ENCODE results near the gene PICALM. TPM values are rescaled to one million over a fixed set of nuclear protein-coding genes. Genes with fewer than 3 reads are reported as not detected.
"Not testable (repeated sequence)": the region's sequence is repeated elsewhere in the genome, so short reads cannot be mapped to it uniquely, and the experiment has no call there.

PICALM gene
- total RNA-seq, 2 experiments from 2014 or later, result 75.9 to 90.4 TPM

- H3K27me3 Mint-ChIP-seq, result peaks cover 34% of the 10 kb centered on the region
These were observed 142.2 kb downstream of the PICALM start for GRCh38 chr11:85926653-85927214.

DNA sequence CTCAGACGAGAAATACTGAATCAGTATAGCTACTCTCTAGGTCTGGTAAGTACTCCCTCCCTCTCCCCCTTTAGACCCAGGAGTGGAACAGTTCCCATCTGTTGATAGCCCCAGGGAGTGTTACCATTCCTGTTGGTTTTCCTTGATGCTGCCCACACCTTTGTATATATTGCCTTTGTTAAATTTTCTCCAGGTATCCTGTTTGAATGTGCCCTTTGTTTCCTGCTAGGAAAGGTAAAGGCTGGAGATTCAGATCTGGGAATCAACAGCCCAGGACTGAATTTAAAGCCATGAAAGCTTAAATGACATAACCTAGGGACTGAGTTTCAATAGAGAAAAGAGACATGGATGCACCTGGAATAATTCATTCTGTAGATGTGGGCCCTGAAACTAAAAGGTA lies 145.4 kb downstream of the PICALM start:
- intact Hi-C loops (cut with micrococcal nuclease), result loop anchor here (5.0 kb wide), 1 partner anchor 51 kb away; no protein-coding TSS in a partner anchor
- Mint-ChIP-seq H3K36me3 (no peaks in the 10 kb centered on the region), H3K9me3 (no peaks in the 10 kb centered on the region), H3K4me3 (no peak overlapping the region), H3K27me3 (peaks cover 31% of the 10 kb centered on the region), H3K27ac (no peak overlapping the region), H3K4me1 (ENCODE audit: low read depth) (peaks cover 3% of the 10 kb centered on the region)
- ChIA-PET CTCF (interaction anchor here (1.5 kb wide), 1 partner anchor 69 kb away, joined by 5 read pairs; the partner anchor contains the start of gene CCDC83), POLR2A (no interaction called here)
- no peak for DNase-seq

More at GRCh38 chr11:85926653-85927214, 142.2 kb downstream of the PICALM start:
- H3K4me3 Mint-ChIP-seq; CTCF ChIA-PET; H3K36me3 Mint-ChIP-seq; POLR2A ChIA-PET; intact Hi-C loops (cut with micrococcal nuclease); DNase-seq; H3K4me1 Mint-ChIP-seq (ENCODE audit: low read depth); H3K27ac Mint-ChIP-seq; H3K9me3 Mint-ChIP-seq: not testable (repeated sequence)

- intact Hi-C loops (cut with micrococcal nuclease), result loop anchor here (5.0 kb wide), 1 partner anchor 50 kb away; no protein-coding TSS in a partner anchor
- H3K4me1 Mint-ChIP-seq (ENCODE audit: low read depth), result peaks cover 3% of the 10 kb centered on the region
- no peak overlapping the region for H3K4me3 Mint-ChIP-seq
- DNase-seq, result peak; percentile 29
- no peaks in the 10 kb centered on the region for H3K9me3 Mint-ChIP-seq
- no peak overlapping the region for H3K27ac Mint-ChIP-seq
- ChIA-PET POLR2A (no interaction called here), CTCF (interaction anchor here (1.5 kb wide), 1 partner anchor 68 kb away, joined by 5 read pairs; the partner anchor contains the start of gene CCDC83)
- H3K27me3 Mint-ChIP-seq, result peaks cover 25% of the 10 kb centered on the region
- H3K36me3 Mint-ChIP-seq, result no peaks in the 10 kb centered on the region
These were observed 146.5 kb downstream of the PICALM start for GRCh38 chr11:85922367-85922766.

GRCh38 chr11:85918910-85919794 lies 149.7 kb downstream of the PICALM start:
- intact Hi-C loops (cut with micrococcal nuclease), result no loop called here
- no peak for DNase-seq
- Mint-ChIP-seq H3K27ac (no peak overlapping the region), H3K27me3 (peaks cover 13% of the 10 kb centered on the region), H3K36me3 (no peaks in the 10 kb centered on the region), H3K4me3 (no peak overlapping the region), H3K9me3 (no peaks in the 10 kb centered on the region), H3K4me1 (ENCODE audit: low read depth) (peaks cover 3% of the 10 kb centered on the region)
- ChIA-PET CTCF (interaction anchor here (1.3 kb wide), 1 partner anchor 11 kb away, joined by 3 read pairs; no protein-coding TSS in a partner anchor), POLR2A (no interaction called here)

GRCh38 chr11:85914425-85914824 lies 154.5 kb downstream of the PICALM start:
- CTCF ChIA-PET, result no interaction called here
- peaks cover 1% of the 10 kb centered on the region for H3K27me3 Mint-ChIP-seq
- intact Hi-C loops (cut with micrococcal nuclease), result no loop called here
- H3K9me3 Mint-ChIP-seq, result no peaks in the 10 kb centered on the region
- no peaks in the 10 kb centered on the region for H3K36me3 Mint-ChIP-seq
- no peak overlapping the region for H3K27ac Mint-ChIP-seq
- no peak overlapping the region for H3K4me3 Mint-ChIP-seq
- no peaks in the 10 kb centered on the region for H3K4me1 Mint-ChIP-seq (ENCODE audit: low read depth)
- DNase-seq, result no peak
- POLR2A ChIA-PET, result no interaction called here

GRCh38 chr11:85913513-85913912 lies 155.4 kb downstream of the PICALM start:
- H3K27ac Mint-ChIP-seq, result no peak overlapping the region

GRCh38 chr11:85912414-85912813 lies 156.5 kb downstream of the PICALM start:
- H3K27ac Mint-ChIP-seq, result no peak overlapping the region
- H3K4me1 Mint-ChIP-seq (ENCODE audit: low read depth), result no peaks in the 10 kb centered on the region
- H3K4me3 Mint-ChIP-seq, result no peak overlapping the region
- ChIA-PET CTCF (no interaction called here), POLR2A (no interaction called here)
- no peaks in the 10 kb centered on the region for H3K36me3 Mint-ChIP-seq
- H3K9me3 Mint-ChIP-seq, result no peaks in the 10 kb centered on the region
- intact Hi-C loops (cut with micrococcal nuclease), result no loop called here
- DNase-seq, result no peak
- peaks cover 1% of the 10 kb centered on the region for H3K27me3 Mint-ChIP-seq

More at GRCh38 chr11:85913513-85913912, 155.4 kb downstream of the PICALM start:
- intact Hi-C loops (cut with micrococcal nuclease), result no loop called here
- no peak overlapping the region for H3K4me3 Mint-ChIP-seq
- DNase-seq, result no peak
- H3K36me3 Mint-ChIP-seq, result no peaks in the 10 kb centered on the region
- no peaks in the 10 kb centered on the region for H3K9me3 Mint-ChIP-seq
- H3K27me3 Mint-ChIP-seq, result peaks cover 1% of the 10 kb centered on the region
- no peaks in the 10 kb centered on the region for H3K4me1 Mint-ChIP-seq (ENCODE audit: low read depth)
- POLR2A ChIA-PET, result no interaction called here
- CTCF ChIA-PET, result no interaction called here

Other genes with a start within 250 kb of the PICALM start
- gene CCDC83, start 213.7 kb downstream of the PICALM start, total RNA-seq, result not detected
- gene EED, start 175.7 kb upstream of the PICALM start, total RNA-seq, result 100 to 1,000 TPM; 170 TPM
- 10 to 100 TPM; 53.1 to 55.1 TPM for gene HIKESHI, start 233.2 kb upstream of the PICALM start, total RNA-seq